Stimulated activated CD4-positive, alpha-beta T cell treated with anti-CD3 and anti-CD28 coated beads, Interleukin-15, amount 100 ng/mL, for 24 hours (primary cell): ENCODE data around the gene RASGRP3.
"Not testable (repeated sequence)": the region's sequence is repeated elsewhere in the genome, so short reads cannot be mapped to it uniquely, and the experiment has no call there.

ENCODE experiments used
- DNase-seq: peaks from one replicate; pipeline ENCODE4 v3.0.0-alpha.2; 2020

Gene RASGRP3, protein sequence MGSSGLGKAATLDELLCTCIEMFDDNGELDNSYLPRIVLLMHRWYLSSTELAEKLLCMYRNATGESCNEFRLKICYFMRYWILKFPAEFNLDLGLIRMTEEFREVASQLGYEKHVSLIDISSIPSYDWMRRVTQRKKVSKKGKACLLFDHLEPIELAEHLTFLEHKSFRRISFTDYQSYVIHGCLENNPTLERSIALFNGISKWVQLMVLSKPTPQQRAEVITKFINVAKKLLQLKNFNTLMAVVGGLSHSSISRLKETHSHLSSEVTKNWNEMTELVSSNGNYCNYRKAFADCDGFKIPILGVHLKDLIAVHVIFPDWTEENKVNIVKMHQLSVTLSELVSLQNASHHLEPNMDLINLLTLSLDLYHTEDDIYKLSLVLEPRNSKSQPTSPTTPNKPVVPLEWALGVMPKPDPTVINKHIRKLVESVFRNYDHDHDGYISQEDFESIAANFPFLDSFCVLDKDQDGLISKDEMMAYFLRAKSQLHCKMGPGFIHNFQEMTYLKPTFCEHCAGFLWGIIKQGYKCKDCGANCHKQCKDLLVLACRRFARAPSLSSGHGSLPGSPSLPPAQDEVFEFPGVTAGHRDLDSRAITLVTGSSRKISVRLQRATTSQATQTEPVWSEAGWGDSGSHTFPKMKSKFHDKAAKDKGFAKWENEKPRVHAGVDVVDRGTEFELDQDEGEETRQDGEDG

DNA sequence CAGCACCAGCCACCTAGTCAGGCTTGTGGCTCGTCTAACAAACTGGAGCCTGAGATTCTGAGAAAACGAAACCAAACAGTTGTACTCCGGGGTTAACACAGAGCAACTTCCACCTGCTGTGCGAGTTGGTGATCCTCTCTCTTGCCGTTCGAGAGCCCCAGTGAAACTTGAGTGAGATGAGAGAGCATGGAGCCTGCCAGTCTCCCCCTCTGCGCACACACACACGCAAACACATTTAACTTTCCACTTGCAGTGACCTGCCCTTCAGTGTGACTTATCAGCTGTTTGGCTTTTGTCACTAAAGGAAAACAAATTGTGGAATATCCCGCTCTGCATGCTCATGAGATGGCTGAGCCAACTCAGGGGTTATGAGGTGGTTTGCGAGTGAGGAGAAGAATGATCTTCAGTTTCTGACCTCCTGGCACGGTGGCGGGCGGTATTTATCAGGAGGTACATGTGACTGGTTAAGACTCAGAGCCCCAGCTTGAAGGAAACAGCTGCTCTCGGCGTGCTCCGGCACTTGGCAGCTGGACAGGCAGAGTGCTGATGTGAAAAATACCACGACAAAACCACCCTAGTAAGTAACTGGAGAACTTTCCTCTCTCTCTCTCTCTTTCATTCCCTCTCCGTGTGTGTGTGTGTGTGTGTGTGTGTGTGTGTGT lies at the start of gene RASGRP3:
Gene RASGRP3, plus strand, starts transcription at position 519 of the 662 bp plus-strand sequence. CDS start 38,488 bp downstream, outside the sequence.
- DNase-seq: peak; percentile 66

DNA sequence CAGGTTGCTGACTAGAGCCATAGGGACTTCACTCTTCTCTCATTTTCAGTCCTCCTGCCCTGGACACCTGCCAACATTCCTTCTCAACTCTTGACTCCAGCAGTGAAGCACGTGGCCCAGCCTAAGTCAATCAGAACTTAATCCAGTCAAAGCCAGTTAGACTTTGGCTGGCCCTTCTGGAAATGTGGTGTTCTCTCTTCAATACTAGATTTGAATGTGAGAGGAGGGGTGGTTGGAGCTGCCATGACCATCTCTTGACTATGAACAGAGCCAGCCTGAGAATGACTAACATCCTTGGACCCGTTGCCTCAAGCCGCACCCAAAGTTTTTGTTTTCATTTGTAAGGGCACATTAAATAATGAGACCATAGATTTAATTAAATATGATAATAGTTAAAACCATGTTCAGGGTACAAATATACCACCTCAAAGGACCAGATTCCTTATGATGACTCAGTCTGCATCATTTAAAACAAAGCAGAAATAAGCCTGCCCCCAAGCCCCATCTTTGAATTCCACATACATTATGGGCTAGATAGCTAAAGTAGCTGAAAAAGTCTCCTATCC lies 49.7 kb upstream of the RASGRP3 start:
- DNase-seq: no peak

DNA sequence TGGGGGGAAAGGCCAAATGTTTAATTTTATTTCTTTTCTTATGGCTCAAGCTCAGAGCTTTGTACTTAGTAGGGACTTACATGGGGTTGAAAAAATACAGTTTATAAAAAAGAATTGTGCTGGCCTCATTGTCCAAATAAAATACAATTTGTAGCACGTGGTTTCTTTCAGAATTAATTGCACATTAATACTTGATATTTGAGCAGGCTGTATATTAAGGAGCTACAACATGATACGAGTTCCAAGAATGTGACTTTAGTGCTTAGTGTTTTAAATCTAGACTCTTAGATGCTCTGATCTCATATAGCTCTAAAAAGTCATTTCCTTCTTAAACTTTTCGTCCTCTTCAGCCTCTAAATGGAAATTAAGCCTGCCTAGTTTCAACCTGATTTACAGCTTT lies 46.4 kb upstream of the RASGRP3 start:
- DNase-seq: no peak

DNA sequence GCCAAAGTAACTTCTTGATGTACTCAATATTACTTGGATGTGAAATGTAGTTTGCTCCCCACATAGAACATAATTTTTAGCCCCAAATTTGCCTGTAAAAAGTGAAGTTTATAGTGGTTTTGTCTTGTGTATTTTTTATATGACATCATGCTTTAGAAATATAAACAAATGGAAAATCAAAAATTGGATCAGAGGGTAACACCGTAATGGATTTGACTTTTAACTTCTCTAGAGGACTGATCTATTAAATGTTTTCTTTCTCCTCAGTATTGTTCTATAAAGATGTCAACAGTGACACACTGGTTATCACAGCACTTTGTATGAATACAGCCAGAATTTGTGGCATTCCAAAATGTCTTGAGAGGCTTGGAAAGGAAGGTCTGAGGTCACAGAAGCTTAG lies 45.6 kb upstream of the RASGRP3 start:
- DNase-seq: no peak

DNA sequence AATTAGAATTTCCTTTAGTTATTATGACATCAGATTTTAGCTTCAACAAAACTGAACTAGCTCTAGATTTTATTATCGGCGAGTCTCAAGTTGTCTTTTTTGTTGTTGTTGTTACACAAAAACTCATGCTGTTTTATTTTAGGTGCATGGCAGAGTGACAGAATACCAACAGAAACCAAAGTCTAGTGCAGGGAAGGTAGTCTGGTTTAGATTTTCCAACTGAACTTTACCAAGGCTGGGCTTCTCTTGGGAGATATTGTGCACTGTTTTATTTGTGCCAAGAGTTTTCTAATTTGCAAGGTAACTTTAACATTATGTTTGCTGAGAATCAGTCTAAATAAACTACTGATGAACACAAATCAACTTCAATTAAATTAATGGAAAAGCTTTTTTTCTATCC lies 43.6 kb upstream of the RASGRP3 start:
- DNase-seq: no peak

DNA sequence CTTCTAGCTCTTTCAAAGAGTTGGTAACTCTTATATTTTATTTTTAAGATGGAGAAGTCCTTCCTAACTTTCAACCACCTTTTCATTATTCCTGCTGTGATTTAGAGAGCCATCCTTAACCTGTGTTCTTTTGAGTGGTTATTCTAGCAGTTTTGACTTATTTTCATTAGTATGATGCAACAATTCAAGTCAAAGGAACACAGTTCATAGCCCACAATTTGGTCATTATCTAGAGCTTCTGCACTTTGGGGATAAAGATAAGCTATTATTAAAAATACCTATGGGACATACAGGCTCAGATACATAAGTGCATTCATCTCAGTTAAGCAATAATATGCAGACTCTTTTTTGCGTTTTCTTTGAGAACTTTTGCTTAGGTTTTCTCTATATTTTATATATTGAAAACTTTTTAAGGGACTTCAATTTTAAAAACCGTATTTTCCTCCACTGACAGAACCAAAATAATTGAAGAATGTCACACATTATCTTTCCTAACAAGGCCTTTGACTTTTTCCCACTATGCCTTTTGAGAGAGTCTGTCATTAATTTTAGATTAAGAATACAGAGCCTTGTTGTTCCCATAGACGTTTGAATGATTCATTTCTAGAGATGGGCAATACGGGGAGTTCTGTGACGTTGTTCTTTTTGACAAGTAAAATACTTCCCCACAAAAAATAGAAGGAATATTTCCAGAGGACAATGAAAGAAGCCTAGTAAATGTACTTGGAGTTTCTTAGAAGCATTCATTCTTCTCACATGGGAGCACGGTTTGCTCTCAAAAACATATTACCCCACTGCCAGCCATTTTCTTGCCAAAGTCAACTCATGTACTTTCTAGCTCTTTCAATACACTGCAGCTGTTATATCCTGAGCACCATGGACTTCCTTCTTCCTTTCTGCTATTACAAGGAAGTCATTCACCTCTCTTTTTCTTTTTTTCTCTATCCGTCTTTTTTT lies 42.9 kb upstream of the RASGRP3 start:
- no peak for DNase-seq

DNA sequence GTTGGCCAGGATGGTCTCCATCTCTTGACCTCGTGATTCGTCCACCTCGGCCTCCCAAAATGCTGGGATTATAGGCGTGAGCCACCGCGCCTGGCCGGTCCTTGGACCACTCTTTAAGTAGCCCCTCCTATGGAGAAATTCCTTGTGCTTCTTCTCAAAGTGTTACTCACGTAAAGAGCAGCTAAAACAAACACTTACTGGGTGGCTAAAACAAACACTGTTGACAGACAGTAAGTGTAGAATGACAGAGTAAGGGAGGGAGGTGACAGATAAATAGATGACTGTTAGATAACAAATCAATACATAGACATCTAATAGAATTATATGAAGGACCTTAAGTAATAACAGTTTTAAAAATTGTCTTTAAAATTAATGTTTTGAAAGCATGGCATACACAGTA lies 40.9 kb upstream of the RASGRP3 start:
- no peak for DNase-seq

DNA sequence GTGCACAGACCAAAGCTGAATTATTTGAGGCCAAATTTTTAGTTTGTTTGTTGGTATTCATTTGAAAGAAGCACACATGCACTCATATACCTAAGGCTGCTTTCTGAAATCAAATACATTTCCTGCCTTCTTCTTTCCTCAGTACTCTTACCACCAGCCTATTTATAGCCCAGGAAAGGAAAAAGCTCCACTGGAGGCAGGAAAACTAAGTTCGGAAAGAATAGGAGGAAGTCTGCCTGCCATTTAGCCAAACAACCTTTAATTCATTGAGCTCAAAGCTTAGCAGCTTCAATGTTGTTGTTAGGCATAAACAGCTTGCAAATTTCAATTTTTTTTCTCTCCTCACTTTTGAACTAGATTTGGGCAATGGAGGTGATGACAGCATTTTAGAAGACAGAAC lies 40.4 kb upstream of the RASGRP3 start:
- DNase-seq: no peak

DNA sequence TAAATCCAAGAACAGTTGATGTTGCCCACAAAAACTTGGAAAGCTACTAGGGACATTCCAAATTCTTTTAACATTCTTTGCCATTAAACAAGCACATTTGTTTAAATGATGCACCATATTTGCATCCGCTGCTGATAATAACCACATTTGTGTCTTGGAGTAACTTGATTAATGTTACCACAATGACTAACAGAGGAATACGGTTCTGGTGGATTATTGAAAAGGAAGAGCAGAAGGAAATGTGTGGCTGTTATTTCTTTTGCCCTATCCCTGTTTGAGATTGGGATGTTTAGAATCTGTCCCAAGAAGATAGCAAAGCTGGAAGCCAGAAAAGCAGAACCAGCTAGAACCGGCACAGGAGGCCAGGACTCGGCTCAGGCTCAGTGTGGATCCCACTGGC lies 39.2 kb upstream of the RASGRP3 start:
- DNase-seq: no peak

DNA sequence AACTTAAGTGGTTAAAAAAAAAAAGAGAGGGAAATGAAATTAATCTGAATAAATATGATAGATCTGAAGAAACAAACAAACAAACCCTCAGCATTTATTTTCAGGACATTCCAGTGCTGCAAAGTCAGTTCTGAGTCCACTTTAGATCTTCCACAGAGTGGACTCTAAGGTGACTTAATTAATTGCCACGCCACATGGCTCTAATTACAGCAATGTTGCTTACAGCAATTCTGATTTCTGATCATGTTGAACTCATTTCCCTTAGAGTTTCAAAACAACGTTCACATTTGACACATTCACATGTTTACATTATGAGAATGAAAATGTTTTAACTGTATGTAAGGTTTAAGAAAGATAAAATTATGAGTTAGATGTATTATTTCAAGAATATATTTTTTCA lies 38.6 kb upstream of the RASGRP3 start:
- no peak for DNase-seq

DNA sequence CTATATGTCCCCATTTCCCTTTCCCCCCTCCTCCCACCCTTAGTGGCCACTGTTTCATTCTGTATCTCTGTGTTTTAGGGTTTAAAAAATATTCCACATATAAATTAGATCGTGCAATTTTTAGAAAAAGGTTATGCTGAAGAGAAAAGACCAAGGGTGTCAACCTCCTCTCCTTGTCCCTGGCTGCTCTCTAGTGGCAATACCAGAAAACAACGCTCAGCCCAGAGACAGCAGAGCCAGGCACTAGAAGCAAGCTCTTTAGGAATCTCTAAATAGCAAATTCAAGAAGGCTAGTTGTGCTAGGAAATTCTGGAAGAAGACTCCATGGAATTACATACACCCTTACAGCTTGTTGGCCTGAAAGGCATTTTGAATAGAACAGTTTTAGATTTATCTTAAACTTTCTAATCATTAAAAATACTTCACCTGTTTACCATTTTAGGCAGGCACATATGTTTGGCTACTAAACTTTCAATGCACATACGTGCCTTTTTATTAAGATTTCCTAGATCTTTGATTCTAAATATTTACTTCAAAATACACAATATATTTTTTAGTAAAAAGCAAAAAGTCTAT lies 35.1 kb upstream of the RASGRP3 start:
- peak; percentile 19 for DNase-seq

DNA sequence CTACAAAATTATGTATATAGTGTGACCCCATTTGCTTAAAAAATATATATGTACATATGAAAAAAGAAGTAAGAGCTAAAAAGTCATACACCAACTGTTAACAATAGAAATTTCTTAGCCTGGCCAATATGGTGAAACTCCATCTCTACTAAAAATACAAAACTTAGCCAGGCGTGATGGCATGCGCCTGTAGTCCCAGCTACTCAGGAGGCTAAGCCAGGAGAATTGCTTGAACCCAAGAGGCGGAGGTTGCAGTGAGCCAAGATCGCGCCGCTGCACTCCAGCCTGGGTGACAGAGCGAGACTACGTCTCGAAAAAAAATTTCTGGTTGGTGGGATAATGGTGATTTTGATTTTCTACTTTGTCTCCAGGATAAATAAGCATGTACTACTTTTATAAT lies 34.4 kb upstream of the RASGRP3 start:
- not testable (repeated sequence) for DNase-seq

DNA sequence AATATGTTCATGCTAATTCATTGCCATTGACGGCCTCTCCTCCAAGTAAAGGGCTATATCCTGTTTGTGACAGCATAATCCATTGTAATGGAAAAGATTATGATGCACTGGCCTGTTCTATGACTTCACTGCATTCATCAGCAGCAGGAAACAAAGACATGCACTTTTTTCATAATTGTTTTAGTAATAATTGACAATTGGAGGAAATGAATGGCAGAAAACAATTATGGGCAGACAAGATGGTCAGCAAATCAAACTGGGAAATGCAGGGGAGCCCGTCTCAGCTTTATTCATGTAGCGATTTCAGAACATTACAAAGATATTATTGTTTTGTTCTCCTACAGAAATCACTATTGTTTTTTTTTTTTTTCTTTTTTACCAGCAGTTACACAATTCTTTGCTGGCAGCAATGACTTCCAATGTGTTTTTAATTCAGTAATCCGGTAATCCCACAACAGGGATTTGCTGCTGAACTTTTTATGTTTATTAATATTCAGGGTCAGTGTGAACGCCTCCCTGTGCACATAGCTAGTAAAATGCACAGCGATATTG lies 33.8 kb upstream of the RASGRP3 start:
- no peak for DNase-seq

DNA sequence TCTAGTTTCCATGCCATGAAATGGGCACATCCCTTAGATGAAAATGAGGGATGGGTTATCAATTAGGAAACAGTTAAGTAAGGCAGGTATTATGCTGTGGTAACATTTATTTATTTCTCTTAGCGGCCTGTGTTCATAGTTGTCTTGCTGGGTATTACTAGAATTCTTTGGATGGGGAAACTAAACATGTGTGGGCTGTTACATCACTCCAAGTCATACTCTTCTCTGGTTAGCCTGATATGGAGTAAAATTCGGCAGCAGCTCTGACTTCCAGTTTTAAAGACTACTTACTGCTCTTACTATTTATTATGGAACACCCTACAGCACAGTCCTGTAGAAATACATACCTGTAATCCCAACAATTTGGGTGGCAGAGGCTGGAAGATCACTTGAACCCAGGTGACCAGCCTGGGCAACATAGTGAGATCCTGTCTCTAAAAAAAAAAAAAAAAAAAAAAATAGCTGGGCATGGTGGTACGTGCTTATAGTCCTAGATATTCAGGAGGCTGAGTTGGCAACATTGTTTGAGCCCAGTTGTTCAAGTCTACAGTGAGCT lies 33.1 kb upstream of the RASGRP3 start:
- DNase-seq: no peak

DNA sequence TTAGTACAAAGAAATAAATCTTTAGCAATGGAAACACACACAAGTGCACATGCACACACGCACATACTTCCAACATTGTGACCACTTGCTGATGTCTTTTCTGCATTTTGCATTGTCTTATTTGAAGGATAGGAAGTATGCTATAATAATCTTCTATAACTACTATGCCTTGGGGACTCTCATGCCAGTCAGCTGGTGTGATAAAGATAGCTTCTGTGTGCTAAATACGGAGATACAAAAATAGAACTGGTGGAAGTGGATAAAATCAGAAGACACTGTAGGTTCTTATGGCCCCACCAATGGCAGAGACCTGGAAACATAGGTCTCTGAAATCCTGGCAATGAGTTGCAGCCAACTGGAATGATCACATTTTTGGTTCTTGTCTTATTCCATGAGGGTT lies 31.5 kb upstream of the RASGRP3 start:
- DNase-seq: no peak

DNA sequence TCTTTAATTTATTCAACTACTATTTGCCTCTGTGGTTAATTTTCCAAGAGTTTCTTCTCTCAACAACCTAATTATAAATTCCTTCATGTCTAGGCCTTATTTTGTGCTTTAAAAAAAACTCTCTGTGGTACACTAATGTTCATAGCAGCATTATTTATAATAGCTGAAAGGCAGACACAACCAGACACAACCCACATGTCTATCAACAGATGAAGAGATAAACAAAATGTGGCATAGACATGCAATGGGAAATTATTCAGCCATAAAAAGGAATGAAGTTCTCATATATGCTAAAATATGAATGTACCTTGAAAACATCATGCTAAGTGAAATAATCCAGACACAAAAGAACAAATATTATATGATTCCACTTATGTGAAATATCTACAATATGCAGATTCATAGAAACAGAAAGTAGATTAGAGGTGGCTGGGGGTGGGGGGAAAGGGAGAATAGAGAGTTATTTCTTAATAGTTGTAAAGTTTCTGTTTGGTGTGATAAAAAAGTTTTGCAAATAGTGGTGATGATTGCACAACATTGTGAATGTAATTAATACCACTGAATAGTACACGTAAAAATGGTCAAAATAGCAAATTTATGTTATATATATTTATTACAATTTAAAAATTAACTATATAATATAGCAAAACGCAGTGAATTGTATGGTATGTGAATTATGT lies 28.1 kb upstream of the RASGRP3 start:
- no peak for DNase-seq

DNA sequence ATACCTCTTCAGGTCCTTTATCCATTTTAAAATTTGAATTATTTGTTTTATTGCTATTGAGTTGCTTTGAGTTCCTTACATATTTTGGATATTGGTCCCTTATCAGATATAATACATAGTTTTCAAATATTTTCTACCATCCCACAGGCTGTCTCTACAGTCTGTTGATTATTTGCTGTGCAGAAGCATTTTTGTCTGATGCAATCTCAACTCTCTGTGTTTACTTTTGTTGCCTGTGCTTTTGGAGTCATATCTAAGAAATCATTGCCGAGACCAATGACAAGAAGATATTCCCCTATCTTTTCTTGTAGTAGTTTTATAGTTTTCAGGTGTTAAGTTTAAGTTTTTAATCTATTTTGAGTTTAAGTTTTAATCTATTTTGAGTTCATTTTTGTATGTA lies 25.2 kb upstream of the RASGRP3 start:
- no peak for DNase-seq

DNA sequence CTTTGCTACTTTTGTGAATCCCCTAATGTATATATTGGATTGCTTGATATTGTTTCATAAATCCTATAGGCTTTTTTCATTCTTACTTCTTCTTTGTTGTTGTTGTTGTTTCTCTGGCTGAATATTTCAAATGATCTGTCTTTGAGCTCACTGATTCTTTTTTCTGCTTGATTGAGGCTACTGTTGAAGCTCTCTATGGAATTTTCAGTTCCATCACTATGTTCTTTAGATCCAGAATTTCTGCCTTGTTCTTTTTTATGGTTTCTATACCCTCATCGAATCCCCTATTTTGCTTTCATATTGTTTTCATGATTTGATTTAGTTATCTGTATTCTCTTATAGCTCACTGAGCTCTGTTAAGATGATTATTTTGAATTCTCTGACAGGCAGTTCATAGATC lies 24.6 kb upstream of the RASGRP3 start:
- no peak for DNase-seq

DNA sequence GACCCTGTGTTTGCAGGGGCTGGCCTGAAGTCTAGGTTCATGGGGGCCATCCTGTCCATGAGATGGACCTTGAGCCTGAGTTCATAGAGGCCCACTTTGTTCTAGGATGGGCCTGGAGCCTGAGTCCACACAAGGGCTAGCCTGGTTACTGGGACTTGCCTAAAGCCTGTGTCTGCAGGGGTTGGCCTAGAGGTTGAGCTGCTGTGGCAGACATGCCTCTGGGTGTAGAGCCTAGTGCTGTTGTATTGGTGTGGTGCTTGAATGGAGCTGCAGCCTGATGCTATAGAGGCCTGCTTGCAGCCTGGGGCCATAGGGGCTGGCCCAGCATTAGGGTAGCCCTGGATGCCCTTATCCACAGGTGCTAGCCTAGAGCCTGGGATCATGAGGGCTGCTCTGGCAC lies 23.9 kb upstream of the RASGRP3 start:
- no peak for DNase-seq

DNA sequence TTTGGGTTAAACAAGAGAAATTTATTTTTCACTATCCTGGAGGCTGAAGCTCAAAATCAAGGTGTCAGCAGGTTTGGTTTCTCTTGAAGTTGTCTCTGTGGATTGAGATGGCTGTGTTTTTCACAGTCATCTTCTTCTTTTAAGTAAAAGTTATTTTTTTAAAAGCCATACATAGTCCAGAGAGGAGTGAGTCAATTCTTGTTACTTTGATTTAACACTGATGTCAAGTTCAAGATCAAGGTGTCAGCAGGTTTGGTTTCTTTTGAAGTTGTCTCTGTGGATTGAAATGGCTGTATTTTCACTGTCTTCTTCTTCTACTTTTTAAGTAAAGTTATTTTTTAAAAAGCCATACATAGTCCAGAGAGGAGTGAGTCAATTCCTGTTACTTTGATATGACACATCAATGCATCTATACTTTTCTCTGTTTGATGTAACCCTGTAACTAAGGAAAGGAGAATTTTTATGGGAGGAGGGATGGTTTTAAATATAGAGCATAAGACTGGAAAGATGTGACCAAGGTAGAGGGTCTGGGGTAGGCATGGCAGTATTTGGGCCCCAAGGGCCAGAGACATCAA lies 22.5 kb upstream of the RASGRP3 start:
- no peak for DNase-seq
